DMS79 (cell line): ENCODE measurements around the gene RNF130.

ENCODE experiments used
- DNase-seq: peaks from one replicate; lab custom pipeline; 2025; lab: John Stamatoyannopoulos, UW

RNF130 gene

GRCh38 chr5:180085837-180086236, 14.3 kb upstream of the RNF130 start:
- DNase-seq = no peak

- DNase-seq = peak; percentile 45
These were observed 13.3 kb upstream of the RNF130 start for GRCh38 chr5:180084638-180085561.

GRCh38 chr5:180083529-180084060, 12.0 kb upstream of the RNF130 start:
- no peak for DNase-seq

GRCh38 chr5:180082633-180083420, 11.3 kb upstream of the RNF130 start:
- no peak for DNase-seq

GRCh38 chr5:180081481-180081880, 9.9 kb upstream of the RNF130 start:
- DNase-seq = no peak

- no peak for DNase-seq
These were observed 9.1 kb upstream of the RNF130 start for GRCh38 chr5:180080486-180081280.

GRCh38 chr5:180079702-180080466, 8.3 kb upstream of the RNF130 start:
- no peak for DNase-seq

- DNase-seq = no peak
These were observed 6.8 kb upstream of the RNF130 start for GRCh38 chr5:180078348-180078747.

GRCh38 chr5:180077594-180078284, 6.2 kb upstream of the RNF130 start:
- DNase-seq = no peak

GRCh38 chr5:180075703-180076102, 4.1 kb upstream of the RNF130 start:
- no peak for DNase-seq

GRCh38 chr5:180074462-180074861, 2.9 kb upstream of the RNF130 start:
- no peak for DNase-seq

- DNase-seq = no peak
These were observed 997 bp upstream of the RNF130 start for GRCh38 chr5:180072556-180072955.

- DNase-seq = no peak
These were observed 643 bp upstream of the RNF130 start for GRCh38 chr5:180072256-180072548.

- DNase-seq = no peak
These were observed 616 bp downstream of the RNF130 start for GRCh38 chr5:180070756-180071530.

- no peak for DNase-seq
These were observed 1.8 kb downstream of the RNF130 start for GRCh38 chr5:180069589-180070247.

GRCh38 chr5:180068519-180069090, 3.0 kb downstream of the RNF130 start:
- no peak for DNase-seq

GRCh38 chr5:180067986-180068385, 3.6 kb downstream of the RNF130 start:
- no peak for DNase-seq

- DNase-seq = no peak
These were observed 11.4 kb downstream of the RNF130 start for GRCh38 chr5:180060192-180060591.

- no peak for DNase-seq
These were observed 12.2 kb downstream of the RNF130 start for GRCh38 chr5:180059326-180059725.
